CD4-positive, alpha-beta T cell (primary cell): ENCODE measurements around the gene TLL2. TPM values are rescaled to one million over a fixed set of nuclear protein-coding genes. Genes with fewer than 3 reads are reported as not detected.

Experiments
- ATAC-seq: fragments of 200-7000 bp; cut with Tn5 transposase; one replicate; pipeline ENCODE4 v1.10.0; 2022; ENCODE audit warnings: mild to moderate bottlenecking; ENCODE audit not compliant: poor library complexity
- CTCF ChIA-PET: fragments of 350-600 bp; sonication (Branson Sonifier 250); formaldehyde crosslinking; loops from one replicate; lab custom pipeline; 2021; ENCODE audit warnings: antibody characterized with exemption, inconsistent platforms; lab: Charles Lee
- POLR2A ChIA-PET: fragments of 350-600 bp; sonication (Branson Sonifier 250); formaldehyde crosslinking; loops from one replicate; lab custom pipeline; 2021; ENCODE audit warnings: antibody characterized with exemption, inconsistent platforms; lab: Charles Lee
- DNase-seq, 14 experiments: peaks; one replicate each; pipeline ENCODE4 v3.0.0-alpha.2; 2013 to 2020; ENCODE audit warnings: mixed read lengths in 2 of 14
- H3K27ac ChIP-seq, 2 donors: one replicate each; pipeline versions ENCODE4 v1.5.1 to v1.7.0; 2013; ENCODE audit warnings: low read length in 2 of 2, low read depth in 1 of 2, mild to moderate bottlenecking in 1 of 2
- H3K27me3 ChIP-seq, 2 experiments: 1 replicate in 1 of 2; 2 replicates in 1 of 2; pipeline versions ENCODE4 v1.6.1 to v1.7.0; 2013; ENCODE audit warnings: low read length in 2 of 2, control low read depth in 1 of 2, mild to moderate bottlenecking in 1 of 2, moderate library complexity in 1 of 2; ENCODE audit not compliant: insufficient read depth in 2 of 2, control insufficient read depth in 1 of 2
- H3K36me3 ChIP-seq: one replicate; pipeline ENCODE4 v1.6.1; 2013; ENCODE audit warnings: low read length, control low read depth; ENCODE audit not compliant: insufficient read depth
- H3K4me1 ChIP-seq: one replicate; pipeline ENCODE4 v1.6.1; 2013; ENCODE audit warnings: low read length, control low read depth; ENCODE audit not compliant: insufficient read depth
- H3K4me3 ChIP-seq: one replicate; pipeline ENCODE4 v1.5.1; 2013; ENCODE audit warnings: mild to moderate bottlenecking, low read length, moderate library complexity
- H3K9me3 ChIP-seq, 2 experiments: 1 replicate in 1 of 2; 2 replicates in 1 of 2; pipeline versions ENCODE4 v1.6.1 to v1.7.0; 2013; ENCODE audit warnings: low read length in 2 of 2, mild to moderate bottlenecking in 2 of 2, control low read depth in 1 of 2, moderate library complexity in 1 of 2; ENCODE audit not compliant: control insufficient read depth in 1 of 2, insufficient read depth in 1 of 2
- H3K27ac Mint-ChIP-seq: one replicate; pipeline ENCODE4 v1.8.0; 2020; ENCODE audit warnings: mixed read lengths
- H3K27me3 Mint-ChIP-seq: one replicate; pipeline ENCODE4 v1.8.0; 2021; ENCODE audit warnings: mixed read lengths
- H3K36me3 Mint-ChIP-seq: one replicate; pipeline ENCODE4 v1.8.0; 2021; ENCODE audit warnings: low read depth, mixed read lengths
- H3K4me1 Mint-ChIP-seq: one replicate; pipeline ENCODE4 v1.8.0; 2021; ENCODE audit warnings: low read depth, mixed read lengths
- H3K4me3 Mint-ChIP-seq: one replicate; pipeline ENCODE4 v1.8.0; 2020; ENCODE audit warnings: mild to moderate bottlenecking, mixed read lengths
- H3K9me3 Mint-ChIP-seq: one replicate; pipeline ENCODE4 v1.8.0; 2020; ENCODE audit warnings: mixed read lengths
- intact Hi-C, 2 experiments: fragments of 100-400 bp; cut with DNase I in 1 of 2; cut with micrococcal nuclease in 1 of 2; formaldehyde crosslinking; loops; one replicate each; pipeline versions ENCODE4 v1.15.1 to v1.9.0; 2023 to 2025; cut with DNase I, micrococcal nuclease
- total RNA-seq, 174 experiments: library from RNA in 2 of 174; stranded (reverse) in 2 of 174; gene quantifications; one replicate each; pipeline ENCODE4 v1.2.3 and lab custom pipeline; 2021 to 2026
- TF ChIP-seq, protein P1 (sequence below): fragments of 200-600 bp; IDR thresholded peaks from one replicate; pipeline ENCODE4 v1.8.0; 2022; ENCODE audit warnings: antibody characterized with exemption, mild to moderate bottlenecking

The TLL2 gene
- total RNA-seq, 2 experiments from 2014 or later: not detected

DNA sequence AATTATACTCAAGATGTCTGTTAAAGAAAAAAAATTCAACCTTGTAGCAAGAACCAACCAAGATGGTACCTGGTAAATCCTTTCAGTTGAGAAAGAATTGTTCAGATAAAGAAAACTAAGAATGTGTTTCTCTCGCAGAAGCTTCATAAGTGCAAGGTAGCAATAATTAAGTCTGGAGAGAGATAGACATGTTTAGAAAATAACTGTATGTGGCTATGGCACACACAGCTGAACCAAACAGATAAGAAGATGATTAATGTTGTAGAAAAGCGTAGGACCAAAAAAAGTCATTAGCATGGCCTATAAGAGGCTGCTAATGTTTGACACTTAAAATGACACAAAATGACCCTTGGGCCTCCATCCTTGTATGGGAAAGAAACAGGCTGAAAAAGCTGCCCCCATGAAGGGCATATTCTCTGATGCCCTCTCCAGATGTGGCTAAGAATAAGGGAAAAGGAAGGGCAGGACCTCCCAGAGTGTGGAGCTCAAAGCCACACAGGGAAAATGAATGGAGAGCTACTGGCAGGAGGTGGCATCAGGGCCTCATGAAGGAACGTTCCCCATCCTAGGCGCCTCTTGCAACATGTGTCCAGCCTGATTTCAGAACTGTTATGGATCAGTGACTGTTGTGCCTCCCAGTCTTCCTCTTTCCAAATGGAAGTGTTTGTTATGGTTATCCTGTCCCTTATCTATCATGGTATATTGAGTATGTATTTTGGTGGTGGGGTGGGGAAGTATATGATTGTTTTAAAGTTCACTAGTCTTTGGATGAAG is 30.7 kb downstream of the TLL2 start:
- ChIA-PET CTCF (no interaction called here), POLR2A (no interaction called here)
- intact Hi-C loops: no loop called here
- peaks cover 22% of the 10 kb centered on the region for H3K27me3 Mint-ChIP-seq
- Histone ChIP-seq H3K27me3 (peaks cover 6 to 13% of the 10 kb centered on the region in 2 experiments), H3K4me3 (no peak overlapping the region), H3K36me3 (no peaks in the 10 kb centered on the region), H3K9me3 (peaks cover 0 to 2% of the 10 kb centered on the region in 2 experiments), H3K4me1 (no peaks in the 10 kb centered on the region), H3K27ac (no peak overlapping the region)
- TF ChIP-seq, protein P1, sequence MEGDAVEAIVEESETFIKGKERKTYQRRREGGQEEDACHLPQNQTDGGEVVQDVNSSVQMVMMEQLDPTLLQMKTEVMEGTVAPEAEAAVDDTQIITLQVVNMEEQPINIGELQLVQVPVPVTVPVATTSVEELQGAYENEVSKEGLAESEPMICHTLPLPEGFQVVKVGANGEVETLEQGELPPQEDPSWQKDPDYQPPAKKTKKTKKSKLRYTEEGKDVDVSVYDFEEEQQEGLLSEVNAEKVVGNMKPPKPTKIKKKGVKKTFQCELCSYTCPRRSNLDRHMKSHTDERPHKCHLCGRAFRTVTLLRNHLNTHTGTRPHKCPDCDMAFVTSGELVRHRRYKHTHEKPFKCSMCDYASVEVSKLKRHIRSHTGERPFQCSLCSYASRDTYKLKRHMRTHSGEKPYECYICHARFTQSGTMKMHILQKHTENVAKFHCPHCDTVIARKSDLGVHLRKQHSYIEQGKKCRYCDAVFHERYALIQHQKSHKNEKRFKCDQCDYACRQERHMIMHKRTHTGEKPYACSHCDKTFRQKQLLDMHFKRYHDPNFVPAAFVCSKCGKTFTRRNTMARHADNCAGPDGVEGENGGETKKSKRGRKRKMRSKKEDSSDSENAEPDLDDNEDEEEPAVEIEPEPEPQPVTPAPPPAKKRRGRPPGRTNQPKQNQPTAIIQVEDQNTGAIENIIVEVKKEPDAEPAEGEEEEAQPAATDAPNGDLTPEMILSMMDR: no peak
- DNase-seq (no peak), ATAC-seq (no peak)
- no peak overlapping the region for H3K27ac Mint-ChIP-seq
- H3K4me1 Mint-ChIP-seq: no peaks in the 10 kb centered on the region
- no peak overlapping the region for H3K4me3 Mint-ChIP-seq
- H3K36me3 Mint-ChIP-seq: no peaks in the 10 kb centered on the region
- H3K9me3 Mint-ChIP-seq: no peaks in the 10 kb centered on the region

DNA sequence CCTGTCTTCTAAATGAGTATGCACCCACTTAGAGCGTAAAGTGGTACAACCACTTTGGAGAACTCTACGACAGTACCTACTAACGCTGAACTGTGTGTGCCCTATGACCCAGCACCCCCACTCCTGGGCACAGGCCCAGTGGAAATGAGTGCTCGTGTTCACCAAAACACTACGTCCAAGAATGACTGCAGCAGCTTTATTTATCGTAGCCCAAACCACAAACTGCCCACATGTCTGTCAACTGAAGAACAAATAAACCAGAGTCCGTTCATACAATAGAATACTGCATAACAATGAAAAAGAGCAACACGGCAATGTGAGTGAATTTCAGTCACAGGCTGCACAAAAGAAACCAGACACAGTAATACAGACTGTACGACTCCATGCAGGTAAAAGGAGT is 35.4 kb downstream of the TLL2 start:
- no peak overlapping the region for H3K4me3 Mint-ChIP-seq
- no peaks in the 10 kb centered on the region for H3K36me3 ChIP-seq
- H3K27ac Mint-ChIP-seq: no peak overlapping the region
- no peak overlapping the region for H3K4me3 ChIP-seq
- H3K4me1 ChIP-seq: no peaks in the 10 kb centered on the region
- TF ChIP-seq, protein P1: no peak
- ChIA-PET POLR2A (no interaction called here), CTCF (no interaction called here)
- intact Hi-C loops: no loop called here
- no peaks in the 10 kb centered on the region for H3K36me3 Mint-ChIP-seq
- DNase-seq (no peak), ATAC-seq (no peak)
- H3K27me3 ChIP-seq: peaks cover 6 to 15% of the 10 kb centered on the region in 2 experiments
- no peak overlapping the region for H3K27ac ChIP-seq
- H3K4me1 Mint-ChIP-seq: no peaks in the 10 kb centered on the region
- peaks cover 0 to 5% of the 10 kb centered on the region in 2 experiments for H3K9me3 ChIP-seq
- H3K27me3 Mint-ChIP-seq: peaks cover 11% of the 10 kb centered on the region
- H3K9me3 Mint-ChIP-seq: no peaks in the 10 kb centered on the region

DNA sequence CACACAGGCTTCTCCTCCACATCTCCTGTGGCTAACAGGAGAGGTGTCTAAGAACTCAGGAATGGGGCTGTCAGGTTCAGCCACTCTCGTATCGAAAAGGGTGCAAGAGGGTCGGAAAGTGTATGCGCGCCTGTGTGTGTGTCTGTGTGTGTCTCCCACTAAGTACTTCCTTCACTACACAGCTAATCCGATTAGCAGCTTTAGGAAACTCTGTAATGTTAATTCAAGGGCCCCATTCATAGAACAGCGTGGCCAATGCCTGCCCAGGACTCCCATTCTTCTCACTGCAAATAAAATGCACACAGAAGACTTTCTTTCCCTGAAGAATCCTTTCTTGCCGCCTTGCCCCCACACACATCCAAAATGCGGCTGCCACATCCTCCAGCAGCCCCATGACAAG is 39.9 kb downstream of the TLL2 start:
- no peak overlapping the region for H3K27ac ChIP-seq
- Mint-ChIP-seq H3K36me3 (no peaks in the 10 kb centered on the region), H3K9me3 (no peaks in the 10 kb centered on the region), H3K4me1 (no peaks in the 10 kb centered on the region), H3K27ac (no peak overlapping the region), H3K27me3 (peaks cover 10% of the 10 kb centered on the region), H3K4me3 (no peak overlapping the region)
- ChIA-PET POLR2A (no interaction called here), CTCF (interaction anchor here (0.6 kb wide), 1 partner anchor 16 kb away, joined by 3 read pairs; no protein-coding TSS in a partner anchor)
- H3K9me3 ChIP-seq: peaks cover 0 to 5% of the 10 kb centered on the region in 2 experiments
- DNase-seq (no peak), ATAC-seq (no peak)
- peaks cover 0 to 6% of the 10 kb centered on the region in 2 experiments for H3K27me3 ChIP-seq
- TF ChIP-seq, protein P1: no peak
- no peaks in the 10 kb centered on the region for H3K4me1 ChIP-seq
- no peak overlapping the region for H3K4me3 ChIP-seq
- intact Hi-C loops: no loop called here
- H3K36me3 ChIP-seq: no peaks in the 10 kb centered on the region
